ENCODE measurements around the gene MTCL1.

DNA sequence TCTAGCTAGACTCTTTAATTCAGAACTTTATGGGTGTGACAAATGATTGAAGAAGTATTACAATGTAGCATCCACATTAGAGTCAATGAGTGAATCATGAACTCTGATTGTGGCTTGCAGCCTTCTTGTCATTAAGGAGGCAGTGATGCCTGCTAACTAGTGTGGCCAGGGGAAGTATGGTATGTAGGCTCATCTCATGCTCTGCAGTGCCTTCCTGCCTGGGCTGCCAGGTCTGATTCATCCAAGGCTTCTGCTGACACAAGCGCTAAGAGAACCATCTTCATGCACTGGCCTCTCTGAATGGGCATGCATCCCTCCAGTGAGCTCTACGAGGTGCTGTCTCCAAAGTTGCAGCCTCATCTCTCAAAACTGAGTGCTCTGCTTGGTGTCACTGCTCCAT lies 144.3 kb downstream of the MTCL1 start:
- TF ChIP-seq, protein P1, sequence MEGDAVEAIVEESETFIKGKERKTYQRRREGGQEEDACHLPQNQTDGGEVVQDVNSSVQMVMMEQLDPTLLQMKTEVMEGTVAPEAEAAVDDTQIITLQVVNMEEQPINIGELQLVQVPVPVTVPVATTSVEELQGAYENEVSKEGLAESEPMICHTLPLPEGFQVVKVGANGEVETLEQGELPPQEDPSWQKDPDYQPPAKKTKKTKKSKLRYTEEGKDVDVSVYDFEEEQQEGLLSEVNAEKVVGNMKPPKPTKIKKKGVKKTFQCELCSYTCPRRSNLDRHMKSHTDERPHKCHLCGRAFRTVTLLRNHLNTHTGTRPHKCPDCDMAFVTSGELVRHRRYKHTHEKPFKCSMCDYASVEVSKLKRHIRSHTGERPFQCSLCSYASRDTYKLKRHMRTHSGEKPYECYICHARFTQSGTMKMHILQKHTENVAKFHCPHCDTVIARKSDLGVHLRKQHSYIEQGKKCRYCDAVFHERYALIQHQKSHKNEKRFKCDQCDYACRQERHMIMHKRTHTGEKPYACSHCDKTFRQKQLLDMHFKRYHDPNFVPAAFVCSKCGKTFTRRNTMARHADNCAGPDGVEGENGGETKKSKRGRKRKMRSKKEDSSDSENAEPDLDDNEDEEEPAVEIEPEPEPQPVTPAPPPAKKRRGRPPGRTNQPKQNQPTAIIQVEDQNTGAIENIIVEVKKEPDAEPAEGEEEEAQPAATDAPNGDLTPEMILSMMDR (conservative IDR thresholded peaks at IDR 0.05; ENCODE audit: low read length) = no peak
- TF ChIP-seq EZH2phosphoT487 (IDR thresholded peaks at IDR 0.05; ENCODE audit: borderline replicate concordance) = no peak

All from Loucy (cell line).